GM23338 (cell line): Measurements from ENCODE around the gene DOCK10. TPM values are rescaled to one million over a fixed set of nuclear protein-coding genes. Genes with fewer than 3 reads are reported as not detected.

Source experiments
- ATAC-seq: fragments of 200-7000 bp; cut with Tn5 transposase; 3 replicates; pipeline ENCODE4 v1.9.1; 2020
- DNase-seq: peaks from one replicate; pipeline ENCODE4 v3.0.0-alpha.2; 2015; ENCODE audit warnings: low spot score
- H2AFZ ChIP-seq: fragments of 200-600 bp; sonication (generic); 2 replicates; pipeline ENCODE4 v1.8.0; 2016; ENCODE audit warnings: antibody characterized with exemption, mild to moderate bottlenecking, moderate library complexity
- H3F3A ChIP-seq: fragments of 200-600 bp; sonication (generic); replicated peaks from 2 replicates; pipeline ENCODE4 v1.8.0; 2017; ENCODE audit warnings: antibody characterized with exemption, mixed run types, low read depth
- H3K27ac ChIP-seq: fragments of 200-600 bp; sonication (generic); 2 replicates; pipeline ENCODE4 v1.6.1; 2016; ENCODE audit warnings: low read depth
- H3K27me3 ChIP-seq: fragments of 200-600 bp; sonication (generic); 2 replicates; pipeline ENCODE4 v1.8.0; 2016; ENCODE audit warnings: mild to moderate bottlenecking, mixed run types, moderate library complexity; ENCODE audit not compliant: insufficient read depth
- H3K36me3 ChIP-seq: fragments of 200-600 bp; sonication (generic); 2 replicates; pipeline ENCODE4 v1.8.0; 2016; ENCODE audit warnings: mild to moderate bottlenecking; ENCODE audit not compliant: insufficient read depth
- H3K4me1 ChIP-seq: fragments of 200-600 bp; sonication (generic); 2 replicates; pipeline ENCODE4 v1.8.0; 2016; ENCODE audit warnings: mild to moderate bottlenecking, moderate library complexity; ENCODE audit not compliant: insufficient read depth
- H3K4me2 ChIP-seq: fragments of 200-600 bp; sonication (generic); 2 replicates; pipeline ENCODE4 v1.7.1; 2017; ENCODE audit warnings: mixed run types
- H3K4me3 ChIP-seq: fragments of 200-600 bp; sonication (generic); 2 replicates; pipeline ENCODE4 v1.6.1; 2016; ENCODE audit warnings: mixed run types
- H3K79me2 ChIP-seq: fragments of 200-600 bp; sonication (generic); replicated peaks from 2 replicates; pipeline ENCODE4 v1.8.0; 2017; ENCODE audit warnings: mild to moderate bottlenecking; ENCODE audit not compliant: insufficient read depth
- H3K9me2 ChIP-seq: fragments of 200-600 bp; sonication (generic); 2 replicates; pipeline ENCODE4 v1.8.0; 2017; ENCODE audit not compliant: insufficient read depth
- H4K20me1 ChIP-seq: fragments of 200-600 bp; sonication (generic); replicated peaks from 2 replicates; pipeline ENCODE4 v1.8.0; 2017; ENCODE audit warnings: mild to moderate bottlenecking; ENCODE audit not compliant: insufficient read depth
- H3K27ac Mint-ChIP-seq: 2 replicates; pipeline ENCODE4 v1.8.0; 2020; ENCODE audit warnings: inconsistent platforms, mild to moderate bottlenecking, moderate library complexity, mixed read lengths
- H3K27me3 Mint-ChIP-seq: 3 replicates; pipeline ENCODE4 v1.8.0; 2022; ENCODE audit warnings: low read depth, mild to moderate bottlenecking, moderate library complexity, mixed read lengths, inconsistent platforms; ENCODE audit not compliant: insufficient read depth, poor library complexity
- H3K36me3 Mint-ChIP-seq: 3 replicates; pipeline ENCODE4 v1.8.0; 2021; ENCODE audit warnings: low read depth, mild to moderate bottlenecking, inconsistent platforms, moderate library complexity, mixed read lengths
- H3K4me1 Mint-ChIP-seq: 3 replicates; pipeline ENCODE4 v1.8.0; 2020; ENCODE audit warnings: mild to moderate bottlenecking, inconsistent platforms, mixed read lengths
- H3K4me3 Mint-ChIP-seq: 3 replicates; pipeline ENCODE4 v1.8.0; 2021; ENCODE audit warnings: moderate library complexity, mild to moderate bottlenecking, inconsistent platforms, mixed read lengths
- H3K9me3 Mint-ChIP-seq: 3 replicates; pipeline ENCODE4 v1.8.0; 2020; ENCODE audit warnings: moderate library complexity, mild to moderate bottlenecking, inconsistent platforms, mixed read lengths
- CREB1 ChIP-seq: fragments of 250-450 bp; sonication (Bioruptor Pico); IDR thresholded peaks from 2 replicates; pipeline ENCODE4 v1.5.0; 2020; ENCODE audit warnings: low read depth, mild to moderate bottlenecking, moderate library complexity
- CTCF ChIP-seq, 2 experiments: fragments of 200-600 bp in 1 of 2; sonication (generic) in 1 of 2; conservative IDR thresholded peaks; 2 replicates each; pipeline versions ENCODE4 v1.5.1 to v1.6.1; 2016 to 2017; ENCODE audit warnings: antibody characterized with exemption in 2 of 2, low read depth in 2 of 2, mild to moderate bottlenecking in 2 of 2, moderate library complexity in 1 of 2
- ETS1 ChIP-seq: IDR thresholded peaks from 2 replicates; pipeline ENCODE4 v1.6.1; 2016; ENCODE audit warnings: antibody characterized with exemption
- EZH2 ChIP-seq: fragments of 200-600 bp; sonication (generic); IDR thresholded peaks from one replicate; pipeline ENCODE4 v1.8.0; 2017; ENCODE audit warnings: antibody characterized with exemption, mild to moderate bottlenecking, low read depth; ENCODE audit not compliant: unreplicated experiment
- EZH2phosphoT487 ChIP-seq: fragments of 200-600 bp; sonication (generic); IDR thresholded peaks from one replicate; pipeline ENCODE4 v1.8.1; 2018; ENCODE audit warnings: antibody characterized with exemption; ENCODE audit not compliant: unreplicated experiment
- JUNB ChIP-seq: IDR thresholded peaks from one replicate; pipeline ENCODE4 v1.6.1; 2016; ENCODE audit warnings: antibody characterized with exemption; ENCODE audit not compliant: unreplicated experiment
- NANOG ChIP-seq: IDR thresholded peaks from 2 replicates; pipeline ENCODE4 v1.6.1; 2016; ENCODE audit warnings: antibody characterized with exemption, borderline replicate concordance
- POLR2AphosphoS5 ChIP-seq: IDR thresholded peaks from 2 replicates; pipeline ENCODE4 v1.6.1; 2016; ENCODE audit warnings: antibody characterized with exemption, low read depth
- REST ChIP-seq: IDR thresholded peaks from one replicate; pipeline ENCODE4 v1.6.1; 2018; ENCODE audit warnings: antibody characterized with exemption; ENCODE audit not compliant: unreplicated experiment
- STAT1 ChIP-seq: IDR thresholded peaks from one replicate; pipeline ENCODE4 v1.6.1; 2016; ENCODE audit warnings: antibody characterized with exemption; ENCODE audit not compliant: unreplicated experiment
- ZNF114 ChIP-seq: fragments of 250-450 bp; sonication (Bioruptor Pico); IDR thresholded peaks from 2 replicates; pipeline ENCODE4 v1.5.0; 2020; ENCODE audit warnings: mild to moderate bottlenecking, moderate library complexity
- ZNF331 ChIP-seq: fragments of 250-450 bp; sonication (Bioruptor Pico); IDR thresholded peaks from 2 replicates; pipeline ENCODE4 v1.5.0; 2020; ENCODE audit warnings: low read depth, mild to moderate bottlenecking, moderate library complexity
- ZNF462 ChIP-seq: fragments of 250-450 bp; sonication (Bioruptor Pico); IDR thresholded peaks from 2 replicates; pipeline ENCODE4 v1.5.0; 2020; ENCODE audit warnings: mild to moderate bottlenecking, moderate library complexity
- polyA plus RNA-seq: library from polyadenylated mRNA; unstranded; fragments of >200 nt; fragmentation: Nextera tagmentation; extraction: Ambion mirVana; gene quantifications from 2 replicates; pipeline ENCODE4 v1.2.1, GENCODE V29; 2016
- total RNA-seq: library from RNA; depleted of rRNA; stranded (reverse); fragments of >200 nt; shearing (Covaris generic); gene quantifications from 2 replicates; pipeline ENCODE4 v1.2.3, GENCODE V29; 2014

Gene DOCK10
- total and polyA plus RNA-seq, 2 experiments from 2014 or later: 1.0 to 1.7 TPM

- H3K4me3 Mint-ChIP-seq: no peak overlapping the region
- peaks cover 2% of the 10 kb centered on the region for H3K27me3 Mint-ChIP-seq
- Histone ChIP-seq H3K79me2 (no peaks in the 10 kb centered on the region), H3F3A (no peaks in the 10 kb centered on the region), H3K4me2 (no peak overlapping the region), H2AFZ (no peak overlapping the region), H3K9me2 (no peaks in the 10 kb centered on the region), H3K4me1 (no peaks in the 10 kb centered on the region), H3K27ac (no peak overlapping the region), H3K27me3 (no peaks in the 10 kb centered on the region), H3K4me3 (no peak overlapping the region), H3K36me3 (no peaks in the 10 kb centered on the region), H4K20me1 (no peaks in the 10 kb centered on the region)
- no peaks in the 10 kb centered on the region for H3K36me3 Mint-ChIP-seq
- H3K27ac Mint-ChIP-seq: no peak overlapping the region
- no peaks in the 10 kb centered on the region for H3K9me3 Mint-ChIP-seq
- no peaks in the 10 kb centered on the region for H3K4me1 Mint-ChIP-seq
- DNase-seq (no peak), ATAC-seq (no peak)
- no peak for TF ChIP-seq REST
- no peak for TF ChIP-seq POLR2AphosphoS5
- no peak for TF ChIP-seq JUNB
- TF ChIP-seq STAT1: no peak
- no peak for TF ChIP-seq ZNF462 (CRISPR knock-in tag)
- TF ChIP-seq EZH2phosphoT487: no peak
- no peak for TF ChIP-seq EZH2
- TF ChIP-seq ETS1: no peak
- TF ChIP-seq ZNF331 (CRISPR knock-in tag): no peak
- no peak for TF ChIP-seq CREB1
- TF ChIP-seq ZNF114 (CRISPR knock-in tag): no peak
- TF ChIP-seq NANOG: no peak
- no peak for TF ChIP-seq CTCF (conservative IDR thresholded peaks at IDR 0.05; ENCODE audit: low read depth in 2 of 2)
Observed at GRCh38 chr2:224847961-224848850, 194.1 kb downstream of the DOCK10 start.
